Stimulated activated CD8-positive, alpha-beta memory T cell treated with anti-CD3 and anti-CD28 coated beads, Interleukin-15, amount 100 ng/mL, for 1 hour (primary cell): ENCODE measurements around the gene RAI1.

ENCODE experiments used
- DNase-seq: peaks from one replicate; pipeline ENCODE4 v3.0.0-alpha.2; 2020; ENCODE audit warnings: low read depth

Gene RAI1

GRCh38 chr17:17833658-17834357 is 152.6 kb downstream of the RAI1 start:
- no peak for DNase-seq

GRCh38 chr17:17834974-17835373 is 153.7 kb downstream of the RAI1 start:
- DNase-seq = no peak

DNA sequence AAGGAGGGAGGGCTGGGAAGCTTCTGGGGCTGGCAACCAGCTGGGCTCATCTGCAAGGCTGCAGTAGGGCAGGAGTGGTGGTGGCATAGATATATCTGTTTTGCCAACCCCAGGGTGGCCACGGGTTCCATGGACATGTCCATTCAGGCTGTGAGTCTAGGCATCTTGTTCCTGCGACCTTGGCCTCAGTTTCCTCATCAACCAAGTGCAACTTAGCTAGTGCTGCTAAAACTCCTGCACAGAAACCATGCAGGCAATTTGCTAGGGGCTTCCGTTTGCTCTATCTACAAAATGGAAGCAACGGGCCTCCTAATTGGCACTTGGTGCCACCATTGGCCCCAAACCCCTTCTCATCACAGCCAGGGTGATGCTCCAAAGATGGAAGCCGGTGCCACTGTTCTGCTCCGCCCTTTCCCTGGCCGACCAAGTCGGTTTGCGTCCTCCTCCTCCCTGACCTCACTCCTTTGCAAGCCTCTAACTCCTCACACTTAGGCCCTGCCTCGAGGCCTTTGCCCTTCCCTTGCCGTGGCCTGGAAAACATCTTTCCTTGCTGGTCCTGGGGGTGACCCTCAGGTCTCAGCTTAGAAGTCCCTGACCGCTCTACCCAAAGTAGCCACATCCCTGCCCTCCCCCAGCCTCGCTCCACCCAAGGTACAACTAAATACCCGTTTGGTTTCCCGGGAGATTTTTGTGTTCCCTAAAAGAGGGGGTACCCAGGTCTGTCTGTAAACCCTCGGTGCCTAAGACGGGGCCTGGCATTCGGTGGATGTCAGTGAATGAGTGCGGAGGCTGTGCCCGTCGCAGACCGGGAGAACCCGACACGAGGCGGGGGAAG is 154.4 kb downstream of the RAI1 start:
- no peak for DNase-seq

DNA sequence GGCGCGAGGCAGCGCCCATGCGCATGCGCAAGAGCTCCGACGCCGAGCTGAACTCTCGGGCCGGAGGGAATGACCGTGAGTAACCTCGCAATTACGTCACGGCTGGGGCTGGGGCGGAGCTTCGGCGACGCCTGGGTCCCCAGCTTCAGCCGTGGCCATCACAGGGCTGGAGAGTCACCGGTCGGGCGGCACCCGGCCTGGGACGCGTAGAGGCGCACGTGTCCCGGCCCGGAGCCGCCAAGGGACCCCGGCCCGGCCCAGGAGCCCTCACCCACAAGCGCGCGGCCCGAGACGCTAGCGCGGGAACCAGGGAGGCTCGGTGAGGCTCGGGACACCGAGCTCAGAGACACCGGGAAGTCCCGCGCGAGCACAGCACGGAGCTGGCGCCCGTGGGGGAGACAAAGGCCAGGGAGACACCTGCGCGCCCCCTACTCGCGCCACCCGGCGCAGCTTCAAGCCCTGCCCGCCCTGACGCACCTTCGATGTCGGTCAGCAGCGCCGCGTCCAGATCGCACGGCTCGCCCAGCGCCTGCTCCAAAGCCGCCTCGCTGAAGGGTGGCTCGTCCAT is 155.1 kb downstream of the RAI1 start:
- peak; percentile 92 for DNase-seq

DNA sequence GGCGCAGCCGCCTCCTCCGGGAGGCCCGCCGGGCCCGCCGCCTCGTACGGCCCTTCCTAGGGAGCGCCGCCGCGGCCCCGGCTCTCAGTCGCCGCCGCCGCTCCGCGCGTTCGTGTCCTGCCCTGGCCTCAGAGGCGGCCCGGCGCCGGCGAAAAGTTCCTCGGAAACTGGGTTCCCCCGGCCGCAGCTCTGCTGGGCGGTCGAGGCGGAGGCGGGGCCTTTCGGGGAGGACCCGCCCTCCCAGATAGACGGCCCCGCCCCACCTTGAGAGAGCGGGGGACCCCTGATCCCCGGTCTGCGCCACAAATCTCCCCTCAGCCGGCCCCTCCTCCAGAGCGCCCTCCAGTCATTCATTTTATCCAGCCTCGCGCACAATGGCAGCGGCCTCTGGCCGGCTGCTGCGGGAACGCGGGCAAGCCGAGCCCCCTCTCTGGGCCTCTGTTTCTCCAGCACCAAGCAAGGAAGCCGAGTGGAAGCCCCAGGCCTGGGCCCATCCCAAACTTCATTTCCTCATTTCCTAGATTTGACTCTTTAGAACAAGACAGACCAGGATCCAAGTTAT is 155.6 kb downstream of the RAI1 start, which contains the start of gene SREBF1:
SREBF1 (minus strand) TSS at position 169 of the 562 bp plus-strand sequence. CDS start 169 bp downstream, outside the sequence.
- DNase-seq = no peak

- no peak for DNase-seq
Observed at GRCh38 chr17:17837380-17837821, 156.1 kb downstream of the RAI1 start.

DNA sequence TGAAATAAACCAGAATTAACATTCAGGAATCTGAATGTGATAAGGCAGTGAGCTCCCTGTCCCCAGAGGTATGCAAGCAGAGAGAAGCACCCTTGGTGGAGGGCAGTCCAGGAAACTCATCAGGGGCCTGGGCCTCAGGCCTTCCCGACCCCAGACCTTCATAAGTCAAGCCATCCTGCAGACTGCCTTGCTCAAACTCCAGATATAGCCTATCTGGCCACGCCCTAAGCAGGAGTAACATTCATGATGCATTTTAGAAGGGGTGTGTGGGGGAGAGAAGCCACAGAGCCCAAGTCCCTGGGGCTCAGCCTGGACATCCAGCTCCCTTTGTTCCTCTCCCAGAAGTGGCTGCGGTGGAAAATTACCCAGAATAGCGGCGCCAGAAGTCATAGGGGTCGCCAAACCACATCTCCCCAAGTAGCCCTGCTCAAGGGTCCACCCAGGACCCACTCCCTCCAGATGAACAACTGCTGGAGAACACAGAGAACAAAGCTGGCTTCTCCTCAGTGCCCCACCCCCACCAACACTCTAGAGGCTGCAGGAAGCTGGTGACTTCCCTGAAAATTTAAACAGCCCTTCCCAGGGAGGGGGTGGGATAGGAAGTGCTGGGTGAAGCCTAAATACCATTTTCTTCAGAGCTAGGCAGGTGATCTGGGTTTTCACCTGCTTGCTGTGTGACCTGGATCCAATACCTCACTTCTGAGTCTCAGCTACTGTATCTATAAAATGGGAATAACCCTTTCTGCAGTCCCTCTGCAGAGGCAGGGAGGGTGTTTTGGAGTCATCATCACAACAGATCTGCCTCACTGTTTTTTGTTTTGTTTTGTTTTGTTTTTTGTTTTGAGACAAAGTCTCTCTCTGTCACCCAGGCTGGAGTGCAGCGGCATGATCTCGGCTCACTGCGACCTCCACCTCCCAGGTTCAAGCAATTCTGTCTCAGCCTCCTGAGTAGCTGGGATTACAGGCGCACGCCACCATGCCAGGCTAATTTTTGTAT is 157.0 kb downstream of the RAI1 start:
- DNase-seq = no peak

DNA sequence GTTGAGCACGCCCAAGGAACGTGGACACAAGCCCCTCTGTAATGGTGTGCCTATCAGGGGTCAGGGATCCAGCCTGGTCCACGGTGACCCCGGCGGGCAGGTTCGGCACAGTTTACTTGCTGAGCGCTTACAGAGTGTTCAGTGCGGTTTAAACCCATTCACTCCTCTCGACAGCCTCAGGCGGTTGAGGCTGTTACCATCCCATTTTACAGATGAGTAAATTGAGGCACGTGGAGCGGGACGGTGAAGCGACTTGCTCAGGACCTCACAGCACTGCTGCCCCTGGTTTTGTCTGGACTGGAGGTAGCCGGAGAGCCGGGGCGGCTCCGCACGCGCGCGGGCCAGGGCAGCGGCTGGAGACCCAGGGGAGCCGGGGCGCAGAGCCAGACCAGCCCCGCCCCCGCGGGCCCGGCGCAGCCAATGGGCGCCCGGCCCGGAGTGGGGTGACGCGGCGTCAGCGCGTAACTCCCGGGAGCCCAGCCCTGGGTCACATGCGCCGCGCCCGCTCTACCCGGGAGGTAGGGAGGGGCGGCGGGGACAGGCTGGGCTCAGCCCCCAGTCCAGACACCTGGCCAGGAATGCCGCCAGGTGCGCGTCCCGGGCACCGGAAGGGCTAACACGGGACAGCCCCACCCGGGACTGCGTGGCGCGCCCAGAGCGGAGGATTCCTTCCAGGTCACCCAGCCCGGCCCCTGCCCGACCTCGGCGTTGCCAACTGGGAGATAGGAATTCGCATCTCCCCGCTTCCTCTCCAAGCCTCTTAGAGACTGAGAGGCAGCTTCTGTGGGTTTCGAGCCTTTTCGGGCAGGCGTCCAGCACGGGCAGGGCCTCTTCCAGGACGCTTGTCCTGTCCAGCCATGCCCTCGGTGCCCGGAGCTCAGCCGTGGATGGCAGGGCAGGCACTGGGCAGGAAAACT is 158.8 kb downstream of the RAI1 start:
- peak; percentile 51 for DNase-seq

GRCh38 chr17:17840751-17841591 is 159.7 kb downstream of the RAI1 start:
- no peak for DNase-seq

DNA sequence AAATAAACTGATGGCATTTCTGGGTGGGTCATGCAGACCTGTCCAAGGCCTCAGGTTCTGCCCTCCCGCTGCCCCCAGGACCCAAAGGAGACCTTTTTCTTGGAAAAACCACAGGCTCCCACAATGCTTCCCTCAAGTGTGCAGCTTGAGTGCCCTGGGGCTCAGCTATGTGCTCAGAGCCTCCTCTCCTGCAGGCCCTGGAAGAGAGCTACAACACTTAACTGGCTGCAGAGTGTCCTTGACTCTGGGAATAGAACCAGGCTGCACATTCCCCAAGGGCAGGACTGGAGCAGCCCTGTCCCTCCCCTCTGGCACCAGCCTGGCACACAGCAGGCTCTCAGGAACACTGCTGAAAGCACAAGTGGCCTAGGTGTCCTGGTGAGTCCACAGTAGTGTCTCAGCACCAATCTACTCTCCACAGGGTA is 160.4 kb downstream of the RAI1 start:
- DNase-seq = no peak

DNA sequence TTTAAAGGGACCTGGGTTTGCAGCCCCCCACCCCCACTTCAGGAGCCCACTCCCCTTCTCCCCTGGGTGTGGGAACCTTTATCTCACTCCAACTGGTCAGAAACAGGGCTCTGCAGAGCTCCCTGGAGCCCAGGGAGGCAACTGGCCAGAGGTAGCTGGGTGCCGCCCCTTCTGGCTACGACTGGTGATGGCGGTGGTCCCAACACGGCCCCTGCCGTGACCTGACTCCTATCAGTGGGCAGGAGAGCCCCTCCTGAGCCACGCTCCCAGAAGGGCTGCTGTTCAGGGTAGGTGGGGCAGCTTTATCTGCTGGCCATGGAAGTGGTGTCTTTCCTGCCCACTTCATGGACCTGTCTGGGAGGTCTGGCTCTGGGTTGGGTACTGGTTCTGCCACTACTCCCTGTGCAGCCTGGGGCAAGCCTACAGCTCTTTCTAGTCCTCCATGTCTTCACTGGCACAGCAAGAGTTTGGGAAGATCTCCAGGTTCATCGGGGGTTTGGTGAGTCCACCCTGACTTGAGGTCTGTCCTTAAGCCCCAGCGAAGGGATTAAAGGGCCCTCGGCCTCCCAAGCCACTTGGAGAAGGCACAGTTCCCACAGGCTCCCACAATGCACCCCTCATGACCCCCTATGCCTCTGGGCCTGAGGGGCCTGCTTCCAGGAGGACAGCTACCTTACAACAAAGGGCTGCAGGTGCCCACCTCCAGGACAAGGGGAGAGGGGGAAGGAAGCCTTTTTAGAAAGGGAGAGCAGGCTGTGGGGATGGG is 161.0 kb downstream of the RAI1 start:
- no peak for DNase-seq

DNA sequence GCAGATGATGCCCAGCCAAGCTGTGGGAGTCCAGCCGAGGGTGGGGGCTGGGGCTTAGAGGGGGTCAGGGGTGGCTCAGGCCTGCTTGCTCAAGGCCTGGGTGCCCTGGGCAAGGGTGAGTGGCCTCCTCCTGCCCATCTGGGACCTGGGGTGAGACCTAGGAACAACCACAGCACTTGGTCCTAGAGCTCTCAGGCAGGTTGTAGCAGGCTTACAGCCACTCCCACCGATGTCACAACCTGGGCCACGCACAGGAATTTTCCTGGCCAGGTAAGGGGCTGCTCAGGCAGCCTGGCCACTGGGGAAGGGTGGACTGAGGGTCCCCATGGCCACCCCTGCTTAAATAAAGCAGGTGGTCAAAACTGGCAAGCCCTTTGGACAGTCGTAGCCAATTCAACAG is 161.8 kb downstream of the RAI1 start:
- no peak for DNase-seq

DNA sequence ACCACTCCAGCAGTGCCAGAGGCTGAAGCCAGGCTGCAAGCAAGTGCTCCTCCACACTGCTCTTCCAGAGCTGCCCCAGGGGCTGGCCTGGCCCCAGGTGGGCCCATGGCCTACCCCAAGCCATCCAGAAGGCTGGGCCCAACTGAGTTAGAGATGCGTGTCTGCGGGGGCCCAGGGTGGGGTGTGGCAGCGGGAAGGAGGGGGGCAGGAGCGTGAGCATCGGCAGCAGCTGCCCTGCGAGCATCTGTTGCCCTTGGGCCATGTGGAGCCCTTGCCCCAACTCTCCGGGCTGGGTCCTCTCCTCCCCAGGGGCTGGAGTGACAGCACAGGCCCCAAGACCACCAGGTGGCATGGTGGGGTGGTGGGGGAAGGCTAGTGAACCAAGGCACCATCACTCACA is 162.8 kb downstream of the RAI1 start:
- DNase-seq = no peak

- DNase-seq = no peak
Observed at GRCh38 chr17:17844500-17844899, 163.2 kb downstream of the RAI1 start.

DNA sequence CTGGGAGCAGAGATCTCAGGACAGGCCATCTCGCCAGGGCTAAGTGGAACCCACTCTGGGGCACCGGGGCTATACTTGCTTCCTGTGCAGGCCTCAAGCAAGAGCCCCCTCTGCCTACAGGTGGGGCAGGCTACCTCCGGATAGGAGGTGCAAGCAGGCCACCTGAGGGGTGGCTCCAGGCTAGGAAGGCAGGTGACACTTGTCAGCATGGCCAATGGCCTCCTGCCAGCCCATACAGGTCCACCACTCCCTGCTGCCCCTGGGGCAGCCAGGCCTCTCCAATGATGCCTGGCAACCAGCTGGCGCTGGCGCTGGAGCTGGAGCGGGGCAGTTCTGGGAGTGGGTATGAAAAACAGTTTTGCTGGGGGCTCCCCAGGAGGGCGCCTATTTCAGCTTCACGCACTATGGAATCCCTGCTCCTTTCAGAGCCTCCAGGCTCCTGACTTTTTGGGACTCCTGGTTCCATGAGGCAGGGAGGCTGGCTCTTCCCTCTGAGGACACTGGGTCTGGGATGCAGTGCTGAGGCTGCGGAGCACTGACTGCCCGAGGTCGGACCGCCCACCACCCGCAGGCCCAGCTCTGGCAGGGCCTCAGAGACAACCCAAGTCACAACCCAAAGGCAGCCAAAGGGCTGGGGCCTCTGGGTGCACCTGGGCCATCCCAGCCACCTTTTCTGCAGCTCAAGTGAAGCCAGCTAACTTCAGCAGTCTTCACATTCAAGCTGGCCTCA is 164.0 kb downstream of the RAI1 start:
- no peak for DNase-seq

- no peak for DNase-seq
Observed at GRCh38 chr17:17846003-17846402, 164.7 kb downstream of the RAI1 start.

DNA sequence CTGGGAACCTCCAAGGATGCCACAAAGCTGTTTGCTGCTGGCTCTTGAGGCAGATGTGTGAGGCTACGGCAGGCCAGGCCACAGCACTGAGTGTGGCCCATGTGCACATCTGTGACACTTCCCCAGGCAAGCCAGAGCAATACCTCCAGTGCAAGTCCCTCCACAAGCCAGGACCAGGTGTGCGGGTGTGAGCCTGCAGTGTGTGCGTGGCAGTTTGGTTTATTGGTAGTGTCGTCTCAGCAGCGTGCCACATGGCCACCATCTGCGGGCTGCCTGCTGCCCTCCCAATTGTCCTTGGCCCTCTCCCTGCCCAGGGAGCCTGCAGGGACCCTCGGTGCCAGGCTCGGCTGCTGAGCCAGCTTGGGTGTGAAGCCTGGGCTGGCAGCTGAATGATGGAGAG is 165.4 kb downstream of the RAI1 start:
- no peak for DNase-seq
